GM19438 (cell line): Measurements from ENCODE around the gene TBX2.
"Not testable (repeated sequence)": the region's sequence is repeated elsewhere in the genome, so short reads cannot be mapped to it uniquely, and the experiment has no call there.

Experiments used
- ATAC-seq: cut with Tn5 transposase; IDR thresholded peaks from one replicate; pipeline ENCODE4 v1.9.1; 2021; ENCODE audit warnings: low read depth; ENCODE audit not compliant: unreplicated experiment

Gene TBX2

DNA sequence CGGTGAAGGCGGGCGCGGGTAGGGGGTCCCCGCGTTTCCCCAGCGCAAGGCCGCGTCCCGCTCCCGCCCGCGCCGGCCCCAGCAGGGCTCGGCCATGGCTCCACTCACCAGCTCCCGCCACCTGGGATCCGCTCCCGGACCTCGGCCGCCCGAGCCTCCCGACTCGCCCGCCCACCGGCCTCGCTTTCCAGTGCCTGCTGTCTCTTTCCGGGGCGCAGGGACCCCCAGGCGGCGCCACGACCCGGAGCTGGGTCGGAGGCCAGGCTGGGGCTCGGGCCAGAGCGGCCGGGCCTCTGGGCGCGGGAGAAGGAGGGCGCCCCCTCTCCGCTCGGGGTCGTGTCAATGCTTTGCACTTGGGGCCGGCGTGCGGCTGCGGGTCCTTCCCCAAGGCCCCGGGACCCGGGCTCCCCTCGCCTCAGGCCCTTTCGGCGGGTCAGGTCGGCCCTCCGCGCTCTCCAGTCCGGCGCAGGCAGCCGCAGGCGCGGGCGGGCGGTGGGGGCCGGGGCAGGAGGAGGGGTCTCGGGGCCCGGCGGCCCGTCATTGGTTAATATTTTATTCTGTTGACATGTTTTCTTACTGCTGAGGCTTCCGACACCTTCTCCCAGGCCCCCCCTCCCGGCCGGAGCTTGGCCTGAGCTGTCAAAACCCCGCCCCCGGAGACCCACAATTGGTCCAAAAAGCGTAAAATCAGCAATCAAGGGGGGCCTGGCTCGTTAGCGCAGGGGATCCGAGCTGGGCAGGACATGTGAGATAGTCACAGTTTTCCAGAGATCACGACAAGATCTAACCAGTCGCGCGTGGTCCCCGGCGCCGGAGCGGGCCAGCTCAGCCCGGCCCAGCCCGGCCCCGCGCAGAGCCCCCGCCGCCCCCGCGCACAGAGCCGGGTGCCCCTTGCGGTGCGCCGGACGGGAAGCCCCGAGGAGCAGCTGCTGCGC, at the start of gene TBX2:
TSS of gene TBX2 (plus strand) at position 713 of the 935 bp plus-strand sequence. CDS start 334 bp downstream, outside the sequence.
- ATAC-seq = no peak

DNA sequence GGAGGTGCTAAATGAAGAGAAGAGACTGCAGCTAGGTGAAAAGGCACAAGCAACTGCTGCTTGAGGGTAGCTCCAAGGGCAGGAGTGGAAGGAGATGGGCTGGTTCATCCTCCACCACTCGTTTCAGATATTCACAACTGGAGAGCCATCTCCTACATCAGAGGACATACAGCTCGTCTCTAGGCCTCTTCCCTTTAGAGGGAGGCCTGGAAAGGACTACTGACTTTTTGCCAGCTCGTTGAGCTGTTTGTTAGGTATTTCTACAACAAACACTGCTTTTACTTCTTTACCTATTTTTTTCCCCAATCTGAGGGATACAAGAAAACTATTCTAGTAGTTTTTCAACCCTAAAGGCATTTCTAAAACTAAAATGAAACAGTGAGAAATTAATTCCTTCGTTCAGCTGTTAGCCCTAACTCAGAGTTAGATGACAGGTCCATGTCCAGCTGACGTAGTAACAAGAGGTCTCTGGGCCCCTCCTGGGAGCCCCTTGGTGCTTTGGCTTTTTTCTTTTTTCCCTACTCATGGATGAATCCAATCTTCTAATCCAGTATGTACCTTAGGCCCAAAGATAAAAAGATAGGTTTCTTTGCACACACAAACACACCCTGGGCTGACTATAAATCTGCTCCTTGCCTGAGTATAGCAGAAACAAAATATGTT, 47.8 kb upstream of the TBX2 start:
- ATAC-seq = no peak

DNA sequence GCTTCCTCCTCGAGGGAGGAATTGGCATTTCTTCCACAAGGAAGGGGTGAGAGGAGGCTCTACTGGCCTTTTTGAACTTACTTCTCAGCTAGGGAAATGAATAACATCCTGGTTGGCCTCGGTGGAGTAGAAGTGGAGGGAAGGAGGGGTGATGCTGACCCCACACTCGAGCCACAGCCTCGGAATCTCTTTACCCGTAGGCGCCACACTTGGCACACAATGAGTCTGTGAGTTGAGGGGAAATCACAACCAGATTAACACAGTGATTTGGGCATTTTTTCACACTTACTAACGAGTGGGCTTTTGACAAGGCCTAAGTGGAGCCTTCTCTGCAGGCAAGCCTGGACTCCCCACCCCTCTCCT, 47.3 kb upstream of the TBX2 start:
- ATAC-seq = no peak

DNA sequence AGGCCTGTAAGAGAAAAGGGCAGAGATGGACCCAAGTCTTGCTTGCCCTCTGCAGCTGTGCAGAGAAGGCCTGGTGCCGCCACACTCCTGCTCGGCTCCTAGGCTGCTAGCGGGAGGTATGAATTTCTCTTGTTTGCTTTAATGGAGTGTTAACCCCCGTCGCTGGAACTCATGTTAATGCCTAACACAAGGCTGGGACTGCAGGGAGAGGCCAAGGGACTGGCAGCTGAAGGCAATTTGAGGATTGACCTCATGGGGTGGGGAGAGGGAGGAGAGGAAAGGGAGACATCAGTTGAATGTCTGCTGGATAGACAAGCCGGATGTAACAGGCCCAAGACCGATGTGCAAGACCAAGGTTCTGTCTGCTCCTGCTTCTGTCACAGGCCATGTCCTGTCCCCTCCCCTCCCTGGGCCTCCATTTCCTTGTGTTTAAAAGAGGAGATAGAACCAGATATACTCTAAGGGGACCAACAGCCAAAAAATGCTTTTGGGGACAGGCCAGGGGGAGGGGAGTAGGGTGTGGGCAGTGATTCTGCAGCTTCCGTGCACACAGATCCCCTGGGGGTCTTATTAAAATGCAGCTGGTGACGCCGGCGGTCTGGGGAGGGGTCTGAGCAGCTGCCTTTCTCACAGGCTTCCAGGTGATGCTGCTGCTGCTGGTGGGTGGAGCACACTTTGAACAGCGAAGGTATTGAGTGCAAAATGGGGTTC, 46.7 kb upstream of the TBX2 start:
- ATAC-seq = no peak

DNA sequence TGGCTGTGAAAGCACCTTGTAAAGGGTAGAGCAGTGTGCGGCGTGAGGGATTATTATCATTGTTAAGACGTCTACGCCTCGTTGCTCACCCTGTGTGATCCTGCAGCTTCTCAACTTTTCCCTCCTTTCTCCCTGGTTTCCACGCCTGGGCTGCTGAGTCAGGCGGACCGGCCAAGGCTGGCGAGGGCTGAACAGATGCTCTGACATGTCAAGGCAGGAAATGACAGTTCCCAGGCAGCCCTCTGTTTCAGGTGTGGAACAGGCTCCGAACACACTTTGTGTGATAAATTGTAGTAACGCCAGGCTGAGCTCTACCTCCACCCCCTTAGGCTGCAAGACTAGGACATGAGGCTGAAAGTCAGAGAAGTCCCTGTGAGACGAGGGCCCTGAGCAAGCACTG, 46.0 kb upstream of the TBX2 start:
- ATAC-seq = no peak

DNA sequence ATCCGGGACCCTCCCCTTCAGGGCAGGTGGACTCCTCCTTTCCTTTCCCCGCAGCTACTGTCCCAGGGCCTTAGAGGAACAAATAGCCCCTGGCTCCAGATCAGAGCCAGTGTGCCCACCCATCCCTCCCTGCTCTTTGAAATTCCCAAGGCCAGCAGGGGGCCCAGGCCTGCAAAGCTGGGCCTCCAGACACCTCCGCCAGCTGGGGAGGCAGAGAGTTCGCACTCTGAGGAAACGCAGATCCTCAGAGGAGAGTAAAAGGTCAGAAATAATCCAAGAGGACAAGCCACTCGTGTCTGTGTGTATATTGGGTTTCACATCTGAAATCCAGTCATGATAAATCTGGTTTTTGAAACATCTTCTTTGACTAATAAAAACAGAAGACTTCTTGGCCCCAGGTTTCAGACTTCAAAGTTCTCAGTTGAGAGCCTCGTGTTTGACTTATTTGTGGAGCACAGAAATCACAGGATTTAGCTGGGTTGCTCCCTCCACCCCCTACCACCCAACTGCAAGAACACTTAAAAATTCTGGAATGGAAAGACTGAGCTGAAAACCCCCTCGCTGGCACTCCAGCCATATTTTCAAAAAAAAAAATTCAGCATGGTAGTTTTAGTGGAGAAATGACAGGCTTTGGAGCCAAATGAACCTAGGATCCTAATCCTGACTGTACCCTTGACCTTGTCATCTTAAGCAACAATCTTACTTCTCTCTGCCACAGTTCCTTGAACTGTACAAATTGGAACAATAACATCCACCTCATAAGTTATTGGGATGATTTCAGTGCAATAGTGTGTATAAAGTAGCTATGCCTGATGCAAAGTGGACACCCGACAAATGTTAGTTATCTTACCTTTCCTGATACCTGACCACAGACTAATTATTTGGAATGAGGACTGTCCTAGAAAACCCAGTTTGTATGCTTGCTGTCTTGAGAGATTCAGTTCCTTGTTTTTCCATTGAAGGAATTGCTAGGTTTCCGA, 44.5 kb upstream of the TBX2 start:
- ATAC-seq = no peak

DNA sequence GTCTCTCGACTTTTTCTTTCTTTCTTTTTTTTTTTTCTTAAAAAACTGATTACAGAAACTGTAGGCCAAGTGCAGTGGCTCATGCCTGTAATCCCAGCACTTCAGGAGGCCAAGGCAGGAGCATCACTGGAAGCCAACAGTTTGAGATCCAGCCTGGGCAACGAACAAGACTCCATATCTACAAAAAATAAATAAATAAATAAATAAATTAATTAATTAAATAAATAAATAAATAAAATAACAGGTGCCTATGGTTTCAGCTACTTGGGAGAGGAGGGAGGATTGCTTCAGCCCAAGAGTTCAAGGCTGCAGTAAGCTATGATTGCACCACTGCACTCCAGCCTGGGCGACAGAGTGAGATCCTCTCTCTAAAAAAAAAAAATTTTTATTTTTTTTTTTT, 42.6 kb upstream of the TBX2 start:
- ATAC-seq = not testable (repeated sequence)

DNA sequence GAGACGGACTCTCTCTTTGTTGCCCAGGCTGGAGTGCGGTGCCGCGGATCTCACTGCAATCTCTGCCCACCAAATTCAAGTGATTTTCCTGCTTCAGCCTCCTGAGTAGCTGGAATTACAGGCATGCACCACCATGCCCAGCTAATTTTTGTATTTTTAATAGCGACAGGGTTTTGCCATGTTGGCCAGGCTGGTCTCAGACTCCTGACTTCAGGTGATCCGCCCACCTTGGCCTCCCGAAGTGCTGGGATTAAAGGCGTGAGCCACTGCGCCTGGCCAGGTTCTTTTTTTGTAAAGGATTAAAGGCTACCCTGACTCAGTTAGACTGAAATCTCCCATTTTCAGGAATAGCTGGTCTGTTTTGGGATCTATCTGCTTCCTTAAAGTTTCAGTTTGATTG, 40.1 kb upstream of the TBX2 start:
- ATAC-seq = not testable (repeated sequence)

DNA sequence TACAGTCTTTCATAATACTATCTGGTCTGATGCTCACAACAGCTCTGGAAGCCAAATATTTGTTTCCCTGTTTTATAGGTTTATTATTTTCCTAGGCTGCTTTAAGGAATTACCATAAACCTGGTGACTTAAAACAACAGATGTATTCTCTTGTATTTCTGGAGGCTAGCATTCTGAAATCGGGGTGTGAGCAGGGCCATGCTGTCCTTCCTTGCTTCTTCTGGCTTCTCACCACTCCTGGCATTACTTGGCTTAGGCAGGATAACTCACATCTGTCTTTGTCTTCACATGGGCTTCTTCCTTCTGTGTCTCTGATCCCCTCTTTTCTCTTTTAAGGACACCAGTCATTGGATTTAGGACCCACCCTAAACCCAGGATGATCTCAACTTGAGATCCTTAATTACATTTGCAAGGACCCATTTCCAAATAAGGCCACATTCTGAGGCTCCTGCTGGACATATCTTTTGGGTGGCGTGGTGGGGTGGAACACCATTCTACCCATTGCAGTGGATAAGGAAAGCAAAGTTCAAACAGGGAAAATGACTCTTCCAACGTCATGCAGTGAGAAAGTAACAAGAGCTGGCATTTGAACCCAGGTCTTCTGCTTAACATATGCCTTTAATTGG, 39.2 kb upstream of the TBX2 start:
- ATAC-seq = no peak

DNA sequence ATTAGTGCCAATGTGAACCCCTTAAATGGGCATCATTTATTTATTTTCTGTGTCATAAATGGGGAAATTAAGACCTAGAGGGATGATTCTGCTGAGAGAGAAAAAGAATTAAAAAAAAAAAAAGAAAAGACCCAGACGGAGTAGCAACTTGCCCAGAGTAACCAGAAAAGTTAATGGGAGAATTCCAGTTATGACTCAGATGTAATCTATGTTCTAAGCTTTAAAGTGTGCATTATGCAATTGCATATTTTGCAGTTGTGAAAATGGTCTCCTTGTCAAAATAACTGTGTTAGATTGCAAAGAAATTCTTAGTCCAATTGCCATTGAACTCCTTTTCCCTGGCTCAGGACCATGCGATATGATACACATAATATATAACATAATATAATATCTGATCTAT, 38.6 kb upstream of the TBX2 start:
- ATAC-seq = no peak

DNA sequence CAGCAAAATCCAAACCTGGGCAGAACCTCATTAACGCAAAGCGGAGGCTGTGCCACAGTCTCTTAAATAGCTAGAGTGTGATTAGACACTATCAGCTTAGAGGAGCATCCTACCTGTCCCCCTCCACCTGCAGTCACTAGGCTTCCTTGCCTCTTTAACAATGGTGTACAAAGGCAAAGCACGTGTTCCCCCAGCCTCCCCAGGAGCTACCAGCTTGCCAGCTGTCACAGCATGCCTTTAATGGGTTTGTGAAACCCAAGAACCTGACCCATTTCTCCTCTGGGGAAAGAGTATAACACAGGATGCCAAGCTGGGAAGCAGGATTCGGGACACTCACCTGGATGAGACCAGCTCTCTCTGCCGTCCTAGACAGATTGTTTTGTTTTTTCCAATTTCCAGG, 37.2 kb upstream of the TBX2 start:
- no peak for ATAC-seq

DNA sequence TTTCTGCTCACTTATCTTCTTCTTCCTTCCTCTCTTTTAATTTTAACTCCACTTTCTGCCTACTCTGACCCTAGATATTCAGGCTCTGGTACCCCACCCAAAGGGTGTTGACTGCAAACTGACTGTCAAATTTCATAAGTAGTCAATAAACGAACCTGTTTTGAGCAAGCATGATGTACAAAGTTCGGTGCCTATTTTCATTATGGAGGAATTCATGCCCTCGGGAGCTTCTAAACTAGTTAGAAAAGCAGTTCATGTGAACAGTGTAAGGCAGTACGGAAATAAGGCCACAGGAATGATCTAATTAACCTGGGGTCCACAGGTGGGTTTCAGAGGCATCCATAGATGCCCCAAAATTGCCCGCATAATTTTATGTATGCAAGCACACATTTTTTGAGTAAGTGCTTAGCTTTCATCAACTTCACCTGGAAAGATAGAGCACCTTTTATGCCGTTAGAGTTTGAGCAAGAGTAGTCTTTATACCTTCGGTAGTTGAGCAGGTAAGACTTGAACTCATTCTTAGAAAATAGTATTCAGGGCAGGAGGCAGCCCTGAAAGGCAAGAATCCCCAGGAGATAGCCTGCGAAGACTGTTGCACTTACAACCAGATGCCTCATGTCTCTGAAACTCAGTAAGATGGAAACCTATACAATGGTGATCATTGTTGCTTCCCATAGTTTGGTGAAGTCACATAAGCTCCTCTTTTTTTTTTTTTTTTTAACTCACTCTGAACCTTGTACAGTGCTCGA, 36.6 kb upstream of the TBX2 start:
- no peak for ATAC-seq

DNA sequence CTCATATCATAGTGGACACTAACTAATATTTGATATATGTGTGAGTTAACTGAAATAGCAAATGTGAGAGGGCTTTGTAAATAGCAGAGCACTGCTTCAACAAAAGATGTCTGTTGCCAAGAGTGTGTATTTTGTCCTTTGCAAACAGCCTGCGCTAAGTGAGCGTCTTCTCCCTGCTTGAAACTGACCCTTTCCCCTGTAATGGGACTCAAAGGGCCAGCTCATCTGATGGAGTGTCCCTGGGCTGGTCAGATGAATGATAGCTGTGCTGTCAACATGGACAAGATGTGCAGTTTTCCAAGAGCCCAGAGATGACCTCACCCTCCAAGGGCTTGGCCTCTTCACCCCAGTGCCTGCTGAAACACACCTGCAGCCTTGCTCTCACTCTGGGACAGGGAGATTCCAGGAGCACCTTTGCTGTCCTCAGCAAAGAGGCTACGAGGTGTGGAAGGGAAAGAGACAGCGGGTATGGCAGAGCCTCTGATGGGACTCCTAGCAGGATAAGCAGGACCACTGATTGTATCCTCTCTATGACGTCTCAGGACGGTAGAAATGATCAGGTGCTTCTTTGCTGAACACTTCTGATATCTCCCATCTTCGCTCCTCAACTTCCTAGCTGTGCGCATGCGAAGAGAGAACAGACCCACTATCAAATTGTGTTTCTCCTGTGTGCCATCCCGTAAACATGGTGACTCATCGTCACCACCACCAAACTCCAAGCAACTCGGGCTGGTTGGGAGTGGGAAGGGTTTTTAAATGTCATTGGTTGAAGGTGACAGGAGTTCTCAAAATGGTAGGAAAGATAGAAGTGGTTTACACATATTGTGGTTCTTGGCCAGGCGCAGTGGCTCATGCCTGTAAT, 35.8 kb upstream of the TBX2 start:
- ATAC-seq = no peak

DNA sequence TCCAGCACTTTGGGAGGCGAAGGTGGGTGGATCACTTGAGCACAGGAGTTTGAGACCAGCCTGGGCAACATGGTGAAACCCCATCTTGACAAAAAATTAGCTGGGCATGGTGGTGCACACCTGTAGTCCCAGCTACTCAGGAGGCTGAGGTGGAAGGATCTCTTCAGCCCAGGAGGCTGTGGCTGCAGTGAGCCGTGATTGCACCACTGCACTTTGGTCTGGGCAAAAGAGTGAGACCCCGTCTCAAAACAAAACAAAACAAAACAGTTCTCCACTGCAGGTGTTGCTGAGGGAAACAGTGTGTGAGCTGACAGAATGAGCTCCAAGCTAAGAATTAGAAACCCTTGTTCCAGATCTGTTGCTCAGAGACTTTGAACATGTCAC, 35.2 kb upstream of the TBX2 start:
- no peak for ATAC-seq

DNA sequence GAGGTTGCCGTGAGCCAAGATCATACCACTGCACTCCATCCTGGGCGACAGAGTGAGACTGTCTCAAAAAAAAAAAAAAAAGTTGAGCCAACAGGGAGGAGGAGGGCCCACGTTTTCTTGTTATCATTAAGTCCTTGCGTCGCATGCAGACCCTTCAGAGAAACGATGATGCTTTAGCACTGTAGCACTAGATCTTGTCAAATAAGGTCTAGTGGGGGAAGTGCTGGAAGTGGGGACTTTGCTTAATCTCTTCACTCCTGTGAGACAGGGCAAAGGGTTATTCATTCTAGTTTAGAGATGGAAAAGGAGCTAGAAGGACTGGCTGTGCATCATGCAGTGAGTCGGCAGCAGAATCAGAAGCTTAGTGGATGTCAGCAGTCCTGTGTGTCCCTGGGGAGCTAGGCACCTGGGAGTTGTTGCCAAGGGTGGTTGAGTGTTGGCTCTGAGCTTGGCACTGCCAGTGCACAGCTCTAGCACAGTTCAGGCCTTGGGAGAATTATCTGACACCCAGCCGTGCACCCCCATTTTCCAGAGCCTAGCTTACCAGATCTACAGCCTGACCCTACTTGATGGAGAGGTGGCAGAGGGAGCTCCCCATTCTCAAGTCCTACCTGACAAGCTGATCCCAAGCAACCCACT, 33.4 kb upstream of the TBX2 start:
- no peak for ATAC-seq

DNA sequence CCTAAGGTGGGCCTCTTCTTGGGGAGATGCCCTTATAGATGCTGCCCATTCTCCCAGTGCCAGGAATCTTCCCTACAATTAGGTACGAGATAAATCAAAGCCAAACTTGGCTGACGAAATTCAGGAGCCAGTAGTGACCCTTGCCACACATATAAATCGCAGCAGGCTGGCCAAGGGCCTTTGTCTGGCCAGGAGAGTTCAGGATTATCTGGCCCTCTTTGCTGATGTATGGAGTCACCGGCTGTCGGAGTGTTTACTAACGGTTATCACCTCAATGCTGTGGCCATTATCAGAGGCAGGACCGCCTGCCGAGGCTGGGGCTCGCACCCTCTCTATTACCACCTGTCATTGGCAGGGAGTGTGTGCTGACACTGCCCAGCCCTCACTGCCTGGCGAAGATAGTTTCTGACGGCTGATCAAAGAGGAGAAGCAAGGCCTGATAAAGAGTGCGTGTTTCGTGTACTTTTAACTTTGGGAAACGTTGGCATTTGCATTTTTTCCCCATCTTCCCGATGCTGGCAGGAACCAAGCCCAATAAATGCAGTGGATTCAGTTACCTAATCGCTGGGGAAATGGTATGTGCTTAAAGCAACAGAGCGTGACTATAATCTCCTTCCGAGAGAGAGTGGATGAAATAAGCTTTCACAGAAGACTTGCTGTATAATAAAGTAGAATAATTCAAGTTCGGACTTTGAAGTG, 32.8 kb upstream of the TBX2 start:
- no peak for ATAC-seq
